SK-N-SH (cell line): ENCODE measurements around the gene LRFN4. TPM values are rescaled to one million over a fixed set of nuclear protein-coding genes. Genes with fewer than 3 reads are reported as not detected.

Experiments used
- CTCF ChIA-PET: fragments of 300-600, 350-600 bp; formaldehyde crosslinking; extraction: SDS; loops from one replicate; lab custom pipeline; 2021; lab: Yijun Ruan, JAX
- POLR2A ChIA-PET: fragments of 350-600 bp; sonication (Branson Sonifier 250); formaldehyde crosslinking; extraction: SDS; loops from one replicate; lab custom pipeline; 2020; ENCODE audit warnings: antibody characterized with exemption, inconsistent platforms; lab: Yijun Ruan, JAX
- DNase-seq: peaks from one replicate; pipeline ENCODE4 v3.0.0; 2012
- H2AFZ ChIP-seq: fragments of 200-600 bp; sonication (generic); 2 replicates; pipeline ENCODE4 v1.8.1; 2016; ENCODE audit warnings: antibody characterized with exemption, mild to moderate bottlenecking, low read depth
- H3F3A ChIP-seq: fragments of 200-600 bp; sonication (generic); replicated peaks from 2 replicates; pipeline ENCODE3; 2016; ENCODE audit warnings: antibody characterized with exemption, mild to moderate bottlenecking; ENCODE audit not compliant: insufficient read depth
- H3K27ac ChIP-seq, 2 experiments: fragments of 200-500 bp in 1 of 2; fragments of 200-600 bp in 1 of 2; sonication (Bioruptor generic) in 1 of 2; sonication (generic), shearing (Covaris generic) in 1 of 2; 2 replicates each; pipeline versions ENCODE4 v1.5.1 to v1.6.1; 2014 to 2016; ENCODE audit warnings: low read depth in 2 of 2, inconsistent platforms in 1 of 2, low read length in 1 of 2, mild to moderate bottlenecking in 1 of 2, mixed read lengths in 1 of 2
- H3K27me3 ChIP-seq: fragments of 200-600 bp; sonication (generic), shearing (Covaris generic); 2 replicates; pipeline ENCODE4 v1.6.1; 2016; ENCODE audit warnings: mixed run types; ENCODE audit not compliant: insufficient read depth
- H3K36me3 ChIP-seq, 2 experiments: fragments of 200-500 bp in 1 of 2; fragments of 200-600 bp in 1 of 2; sonication (Bioruptor generic) in 1 of 2; sonication (generic) in 1 of 2; replicated peaks in 1 of 2; 2 replicates each; pipeline versions ENCODE3 to v1.5.1; 2014 to 2016; ENCODE audit warnings: low read length in 1 of 2, mild to moderate bottlenecking in 1 of 2; ENCODE audit not compliant: insufficient read depth in 2 of 2, control insufficient read depth in 1 of 2
- H3K4me1 ChIP-seq, 2 experiments: fragments of 200-500 bp in 1 of 2; fragments of 200-600 bp in 1 of 2; sonication (Bioruptor generic) in 1 of 2; sonication (generic), shearing (Covaris generic) in 1 of 2; 2 replicates each; pipeline versions ENCODE4 v1.5.1 to v1.6.1; 2014 to 2016; ENCODE audit warnings: low read depth in 1 of 2, low read length in 1 of 2, mixed run types in 1 of 2; ENCODE audit not compliant: insufficient read depth in 2 of 2, control insufficient read depth in 1 of 2
- H3K4me2 ChIP-seq: fragments of 200-600 bp; sonication (generic), shearing (Covaris generic); 2 replicates; pipeline ENCODE4 v1.6.1; 2017; ENCODE audit warnings: mixed run types
- H3K4me3 ChIP-seq, 2 experiments: fragments of 200-500 bp in 1 of 2; fragments of 200-600 bp in 1 of 2; sonication (Bioruptor generic) in 1 of 2; sonication (generic), shearing (Covaris generic) in 1 of 2; 2 replicates each; pipeline versions ENCODE4 v1.5.1 to v1.8.1; 2014 to 2016; ENCODE audit warnings: low read depth in 2 of 2, inconsistent platforms in 1 of 2, low read length in 1 of 2, mild to moderate bottlenecking in 1 of 2, mixed read lengths in 1 of 2, moderate library complexity in 1 of 2
- H3K79me2 ChIP-seq: fragments of 200-600 bp; sonication (generic); 2 replicates; pipeline ENCODE4 v1.8.1; 2017; ENCODE audit warnings: mild to moderate bottlenecking; ENCODE audit not compliant: insufficient read depth
- H3K9ac ChIP-seq: fragments of 200-600 bp; sonication (generic); 2 replicates; pipeline ENCODE4 v1.6.1; 2017; ENCODE audit warnings: mixed run types
- H3K9me2 ChIP-seq: fragments of 200-600 bp; sonication (generic); 2 replicates; pipeline ENCODE4 v1.6.1; 2017; ENCODE audit warnings: mixed run types
- H3K9me3 ChIP-seq: fragments of 200-600 bp; sonication (generic); 2 replicates; pipeline ENCODE4 v1.6.1; 2017; ENCODE audit warnings: mixed run types, mild to moderate bottlenecking, moderate library complexity
- H4K20me1 ChIP-seq: fragments of 200-600 bp; sonication (generic); 2 replicates; pipeline ENCODE4 v1.6.1; 2017; ENCODE audit warnings: mild to moderate bottlenecking, mixed run types; ENCODE audit not compliant: insufficient read depth
- MXI1 ChIP-seq: IDR thresholded peaks from 2 replicates; pipeline ENCODE4 v1.6.1; 2012; ENCODE audit warnings: mild to moderate bottlenecking, low read depth, low read length, improper control_type of control experiment
- RAD21 ChIP-seq: IDR thresholded peaks from 2 replicates; pipeline ENCODE4 v1.6.1; 2012; ENCODE audit warnings: mild to moderate bottlenecking, low read length
- SIN3A ChIP-seq: IDR thresholded peaks from 2 replicates; pipeline ENCODE4 v1.6.1; 2012; ENCODE audit warnings: low read depth, mild to moderate bottlenecking, low read length, moderate library complexity, borderline replicate concordance
- SMC3 ChIP-seq: IDR thresholded peaks from 2 replicates; pipeline ENCODE4 v1.6.1; 2012; ENCODE audit warnings: low read depth, low read length, improper control_type of control experiment
- TAF1 ChIP-seq: IDR thresholded peaks from 2 replicates; pipeline ENCODE4 v1.6.1; 2012; ENCODE audit warnings: low read depth, mild to moderate bottlenecking, low read length, moderate library complexity, borderline replicate concordance
- TCF12 ChIP-seq: IDR thresholded peaks from 2 replicates; pipeline ENCODE4 v1.4.0; 2012
- TEAD4 ChIP-seq: IDR thresholded peaks from 2 replicates; pipeline ENCODE4 v1.4.0; 2012; ENCODE audit warnings: mild to moderate bottlenecking, borderline replicate concordance; ENCODE audit not compliant: insufficient read depth
- USF1 ChIP-seq: IDR thresholded peaks from 2 replicates; pipeline ENCODE4 v1.4.0; 2012; ENCODE audit warnings: low read depth, borderline replicate concordance
- USF2 ChIP-seq: fragments of 150-350 bp; IDR thresholded peaks from 2 replicates; pipeline ENCODE4 v1.6.1; 2017; ENCODE audit warnings: antibody characterized with exemption, low read length, low read depth, borderline replicate concordance
- WGBS: methylation state at CpG from one replicate; pipeline ENCODE4 v1.1.6; 2017; ENCODE audit warnings: low lambda C conversion rate; 5-methylcytosine and 5-hydroxymethylcytosine counted together
- polyA plus RNA-seq, 3 experiments: library from polyadenylated mRNA; depleted of rRNA; stranded (reverse); fragments of >200 nt; gene quantifications; 2 replicates each; pipeline ENCODE4 v1.2.3, GENCODE V29; 2012
- TF ChIP-seq, protein P1 (sequence below): IDR thresholded peaks from 2 replicates; pipeline ENCODE4 v1.4.0; 2012; ENCODE audit warnings: low read depth, borderline replicate concordance
- TF ChIP-seq, protein P2 (sequence below): fragments of 200-600 bp; sonication (generic); IDR thresholded peaks from 2 replicates; pipeline ENCODE4 v1.6.1; 2017; ENCODE audit warnings: antibody characterized with exemption, mild to moderate bottlenecking, moderate library complexity

The LRFN4 gene
- polyA plus RNA-seq, 1 of the 3 experiments (the other 2 are of a cell fraction) = 15.9 TPM

- TF ChIP-seq, protein P1, sequence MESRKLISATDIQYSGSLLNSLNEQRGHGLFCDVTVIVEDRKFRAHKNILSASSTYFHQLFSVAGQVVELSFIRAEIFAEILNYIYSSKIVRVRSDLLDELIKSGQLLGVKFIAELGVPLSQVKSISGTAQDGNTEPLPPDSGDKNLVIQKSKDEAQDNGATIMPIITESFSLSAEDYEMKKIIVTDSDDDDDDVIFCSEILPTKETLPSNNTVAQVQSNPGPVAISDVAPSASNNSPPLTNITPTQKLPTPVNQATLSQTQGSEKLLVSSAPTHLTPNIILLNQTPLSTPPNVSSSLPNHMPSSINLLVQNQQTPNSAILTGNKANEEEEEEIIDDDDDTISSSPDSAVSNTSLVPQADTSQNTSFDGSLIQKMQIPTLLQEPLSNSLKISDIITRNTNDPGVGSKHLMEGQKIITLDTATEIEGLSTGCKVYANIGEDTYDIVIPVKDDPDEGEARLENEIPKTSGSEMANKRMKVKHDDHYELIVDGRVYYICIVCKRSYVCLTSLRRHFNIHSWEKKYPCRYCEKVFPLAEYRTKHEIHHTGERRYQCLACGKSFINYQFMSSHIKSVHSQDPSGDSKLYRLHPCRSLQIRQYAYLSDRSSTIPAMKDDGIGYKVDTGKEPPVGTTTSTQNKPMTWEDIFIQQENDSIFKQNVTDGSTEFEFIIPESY = no peak
- TF ChIP-seq SMC3 = no peak
- TF ChIP-seq USF2 = no peak
- TF ChIP-seq SIN3A = no peak
- TF ChIP-seq TAF1 = no peak
- TF ChIP-seq RAD21 = no peak
- TF ChIP-seq MXI1 = no peak
Measured at GRCh38 chr11:66877588-66878385, 20.9 kb downstream of the LRFN4 start (continued).

GRCh38 chr11:66878474-66878873, 21.6 kb downstream of the LRFN4 start:
- Histone ChIP-seq H3K27ac (no peak overlapping the region), H3K27me3 (no peaks in the 10 kb centered on the region), H3K4me3 (no peak overlapping the region), H3K9me2 (no peaks in the 10 kb centered on the region), H3F3A (no peaks in the 10 kb centered on the region)
- TF ChIP-seq SMC3 (no peak), USF1 (no peak), TAF1 (no peak), TCF12 (no peak), RAD21 (no peak), TEAD4 (no peak)
- TF ChIP-seq, protein P2, sequence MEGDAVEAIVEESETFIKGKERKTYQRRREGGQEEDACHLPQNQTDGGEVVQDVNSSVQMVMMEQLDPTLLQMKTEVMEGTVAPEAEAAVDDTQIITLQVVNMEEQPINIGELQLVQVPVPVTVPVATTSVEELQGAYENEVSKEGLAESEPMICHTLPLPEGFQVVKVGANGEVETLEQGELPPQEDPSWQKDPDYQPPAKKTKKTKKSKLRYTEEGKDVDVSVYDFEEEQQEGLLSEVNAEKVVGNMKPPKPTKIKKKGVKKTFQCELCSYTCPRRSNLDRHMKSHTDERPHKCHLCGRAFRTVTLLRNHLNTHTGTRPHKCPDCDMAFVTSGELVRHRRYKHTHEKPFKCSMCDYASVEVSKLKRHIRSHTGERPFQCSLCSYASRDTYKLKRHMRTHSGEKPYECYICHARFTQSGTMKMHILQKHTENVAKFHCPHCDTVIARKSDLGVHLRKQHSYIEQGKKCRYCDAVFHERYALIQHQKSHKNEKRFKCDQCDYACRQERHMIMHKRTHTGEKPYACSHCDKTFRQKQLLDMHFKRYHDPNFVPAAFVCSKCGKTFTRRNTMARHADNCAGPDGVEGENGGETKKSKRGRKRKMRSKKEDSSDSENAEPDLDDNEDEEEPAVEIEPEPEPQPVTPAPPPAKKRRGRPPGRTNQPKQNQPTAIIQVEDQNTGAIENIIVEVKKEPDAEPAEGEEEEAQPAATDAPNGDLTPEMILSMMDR = no peak
- TF ChIP-seq, all 33 proteins: peak for 0
- no peak overlapping the region for H2AFZ ChIP-seq
- H3K4me2 ChIP-seq = no peak overlapping the region
- H3K9ac ChIP-seq = no peak overlapping the region
- 75% methylated on average over 12 of the region's 12 CpGs for WGBS
- H3K79me2 ChIP-seq = no peaks in the 10 kb centered on the region
- peak; percentile 65 for DNase-seq
- no peaks in the 10 kb centered on the region for H3K9me3 ChIP-seq
- H4K20me1 ChIP-seq = no peaks in the 10 kb centered on the region
- peaks cover 3 to 47% of the 10 kb centered on the region in 2 experiments; a peak in 2 of 4 replicates for H3K4me1 ChIP-seq
- ChIA-PET POLR2A (interaction anchor here (0.7 kb wide), 1 partner anchor 21 kb away, joined by 3 read pairs; no protein-coding TSS in a partner anchor), CTCF (interaction anchor here (0.6 to 1.6 kb wide), 5 partner anchors 9 to 184 kb away, joined by 3 to 5 read pairs (median 3); no protein-coding TSS in a partner anchor)
- H3K36me3 ChIP-seq = no peaks in the 10 kb centered on the region
